GM12892 (cell line): ENCODE data around the gene GGNBP2.

Experiments
- POLR2A ChIP-seq: IDR thresholded peaks from 2 replicates; pipeline ENCODE4 v1.6.1; 2011; ENCODE audit warnings: low read depth, low read length, control low read depth
- TAF1 ChIP-seq: IDR thresholded peaks from 2 replicates; pipeline ENCODE4 v1.6.1; 2011; ENCODE audit warnings: low read depth, mild to moderate bottlenecking, control low read depth, low read length, borderline replicate concordance

DNA sequence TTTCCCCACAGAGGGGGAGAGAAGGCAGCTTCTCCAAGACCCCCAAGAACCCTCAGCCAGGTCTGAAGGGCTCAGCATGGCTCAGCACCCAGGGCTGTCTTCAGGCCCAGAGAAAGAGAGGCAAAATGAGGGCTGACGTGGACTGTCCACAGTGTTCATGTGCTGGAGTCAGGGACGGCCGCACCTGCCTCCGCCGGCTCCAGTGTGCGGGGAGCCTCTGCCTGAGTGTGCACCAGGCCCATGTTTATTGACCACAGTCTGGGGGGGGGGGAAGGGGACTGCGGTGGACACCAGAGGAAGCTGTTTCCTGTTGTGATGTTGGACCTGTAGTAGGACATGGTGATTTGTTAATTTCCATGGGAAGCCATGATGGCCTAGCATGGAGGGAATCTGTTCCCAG lies 63.6 kb downstream of the GGNBP2 start:
- no peak for TF ChIP-seq TAF1
- TF ChIP-seq POLR2A = no peak
